ENCODE data around the gene GDAP2.
A peak's percentile ranks its signal among the peaks of the same experiment; 100 is the strongest.
"Not testable (repeated sequence)": the region's sequence is repeated elsewhere in the genome, so short reads cannot be mapped to it uniquely, and the experiment has no call there.

The GDAP2 gene

GRCh38 chr1:117899801-117900200 lies 29.6 kb downstream of the GDAP2 start:
- no peak for DNase-seq (ENCODE audit: low spot score)

GRCh38 chr1:117897551-117897950 lies 31.9 kb downstream of the GDAP2 start:
- no peak for DNase-seq (ENCODE audit: low spot score)

GRCh38 chr1:117895482-117896114 lies 33.8 kb downstream of the GDAP2 start:
- DNase-seq (ENCODE audit: low spot score), result peak; percentile 62

- no peak for DNase-seq (ENCODE audit: low spot score)
Observed at GRCh38 chr1:117894078-117894477, 35.3 kb downstream of the GDAP2 start.

- DNase-seq (ENCODE audit: low spot score), result no peak
Observed at GRCh38 chr1:117892512-117892911, 36.9 kb downstream of the GDAP2 start.

- no peak for DNase-seq (ENCODE audit: low spot score)
Observed at GRCh38 chr1:117890452-117890851, 39.0 kb downstream of the GDAP2 start.

- no peak for DNase-seq (ENCODE audit: low spot score)
Observed at GRCh38 chr1:117886101-117886795, 43.2 kb downstream of the GDAP2 start.

GRCh38 chr1:117883616-117884015 lies 45.8 kb downstream of the GDAP2 start:
- DNase-seq (ENCODE audit: low spot score), result no peak

- no peak for DNase-seq (ENCODE audit: low spot score)
Observed at GRCh38 chr1:117879284-117879683, 50.1 kb downstream of the GDAP2 start.

- no peak for DNase-seq (ENCODE audit: low spot score)
Observed at GRCh38 chr1:117877823-117878222, 51.6 kb downstream of the GDAP2 start.

GRCh38 chr1:117871013-117871412 lies 58.4 kb downstream of the GDAP2 start:
- no peak for DNase-seq (ENCODE audit: low spot score)

- DNase-seq (ENCODE audit: low spot score), result no peak
Observed at GRCh38 chr1:117861694-117862093, 67.7 kb downstream of the GDAP2 start.

GRCh38 chr1:117860896-117861610 lies 68.4 kb downstream of the GDAP2 start:
- DNase-seq (ENCODE audit: low spot score), result no peak

- no peak for DNase-seq (ENCODE audit: low spot score)
Observed at GRCh38 chr1:117859901-117860300, 69.5 kb downstream of the GDAP2 start.

GRCh38 chr1:117857418-117857817 lies 72.0 kb downstream of the GDAP2 start:
- no peak for DNase-seq (ENCODE audit: low spot score)

GRCh38 chr1:117852853-117853553 lies 76.4 kb downstream of the GDAP2 start:
- no peak for DNase-seq (ENCODE audit: low spot score)

GRCh38 chr1:117851687-117852086 lies 77.7 kb downstream of the GDAP2 start:
- DNase-seq (ENCODE audit: low spot score), result no peak

- no peak for DNase-seq (ENCODE audit: low spot score)
Observed at GRCh38 chr1:117846674-117847425, 82.6 kb downstream of the GDAP2 start.

GRCh38 chr1:117844478-117844877 lies 84.9 kb downstream of the GDAP2 start:
- not testable (repeated sequence) for DNase-seq (ENCODE audit: low spot score)

GRCh38 chr1:117843791-117844190 lies 85.6 kb downstream of the GDAP2 start:
- DNase-seq (ENCODE audit: low spot score), result no peak

GRCh38 chr1:117842408-117843170 lies 86.8 kb downstream of the GDAP2 start:
- no peak for DNase-seq (ENCODE audit: low spot score)

All from SW480 (cell line).